ENCODE results near the gene FTCD.
"Not testable (repeated sequence)": the region's sequence is repeated elsewhere in the genome, so short reads cannot be mapped to it uniquely, and the experiment has no call there.

Gene FTCD

GRCh38 chr21:46170436-46171193 is 15.2 kb upstream of the FTCD start:
- DNase-seq, result not testable (repeated sequence)

GRCh38 chr21:46168659-46169386 is 13.4 kb upstream of the FTCD start:
- DNase-seq, result no peak

- no peak for DNase-seq
Observed at GRCh38 chr21:46168238-46168637, 12.9 kb upstream of the FTCD start.

GRCh38 chr21:46165098-46165497 is 9.7 kb upstream of the FTCD start:
- DNase-seq, result no peak

- DNase-seq, result no peak
Observed at GRCh38 chr21:46163380-46163779, 8.0 kb upstream of the FTCD start.

DNA sequence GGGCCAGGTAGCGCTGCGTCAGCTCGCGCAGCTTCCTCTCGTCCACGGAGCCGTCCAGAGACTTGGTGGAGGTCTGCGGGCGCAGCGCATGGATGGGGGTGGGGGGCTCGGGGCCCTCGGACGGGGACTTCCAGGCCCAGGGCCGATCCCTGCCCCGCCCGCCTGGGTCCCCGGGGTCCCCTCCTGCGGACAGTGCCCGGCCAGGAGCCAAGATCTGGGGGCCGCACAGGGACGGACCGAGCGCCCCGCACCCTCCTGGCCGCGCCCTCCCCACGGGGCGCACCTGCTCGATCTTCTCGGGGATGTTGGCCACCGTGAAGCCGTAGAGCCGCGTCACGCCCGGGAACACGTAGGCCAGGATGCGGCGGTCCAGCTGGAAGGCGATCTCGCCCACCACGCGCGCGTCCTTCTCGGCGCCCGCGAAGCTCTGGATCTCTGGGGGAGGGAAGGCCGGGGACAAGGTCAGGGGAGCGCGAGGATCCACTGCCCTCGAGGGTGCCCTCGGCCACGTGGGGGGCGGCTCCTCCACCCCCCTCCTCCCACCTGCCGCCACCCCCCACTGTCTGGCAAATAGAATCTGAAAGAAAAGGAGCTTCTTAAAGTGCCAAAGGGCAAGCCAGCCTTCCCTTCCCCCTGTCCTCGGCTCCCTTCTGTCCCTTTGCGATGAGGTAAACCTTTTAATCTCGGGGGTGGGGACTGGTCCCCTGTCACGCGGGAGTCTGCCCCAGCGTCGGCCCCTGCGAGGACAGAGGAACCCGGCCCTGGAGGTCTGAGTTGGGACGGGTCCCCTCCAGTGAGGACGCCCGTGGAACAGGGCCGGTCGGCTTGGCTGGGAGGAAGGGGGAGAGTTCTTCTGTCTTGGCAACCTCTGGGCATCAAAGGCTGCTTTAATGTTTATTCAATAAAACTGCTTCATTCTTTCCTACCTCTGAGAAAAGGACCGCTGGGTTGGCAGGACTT is 6.5 kb upstream of the FTCD start:
- no peak for DNase-seq

- no peak for DNase-seq
Observed at GRCh38 chr21:46160907-46161632, 5.7 kb upstream of the FTCD start.

GRCh38 chr21:46160657-46160906 is 5.2 kb upstream of the FTCD start:
- no peak for DNase-seq

- DNase-seq, result no peak
Observed at GRCh38 chr21:46159841-46160656, 4.7 kb upstream of the FTCD start.

DNA sequence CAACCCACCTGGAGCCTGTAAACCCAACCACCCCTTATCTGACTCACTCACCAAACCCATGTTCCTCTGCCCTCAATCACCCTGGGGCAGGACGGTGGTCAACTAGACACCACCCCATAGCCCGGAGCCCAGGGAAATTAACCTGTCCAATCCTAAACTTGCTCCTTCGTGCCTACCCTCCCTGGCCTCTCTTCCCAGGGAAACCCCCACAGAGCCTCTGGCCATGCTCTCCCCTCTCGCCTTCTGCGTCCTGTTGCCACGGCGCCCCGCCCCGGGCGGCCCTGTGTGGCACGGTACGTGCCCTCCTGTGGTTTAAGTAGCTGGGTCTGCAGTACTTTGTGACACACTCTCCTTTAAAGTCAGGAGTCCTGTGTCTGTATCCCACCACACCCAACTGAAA is 4.0 kb upstream of the FTCD start:
- no peak for DNase-seq

GRCh38 chr21:46158666-46159300 is 3.4 kb upstream of the FTCD start:
- DNase-seq, result no peak

DNA sequence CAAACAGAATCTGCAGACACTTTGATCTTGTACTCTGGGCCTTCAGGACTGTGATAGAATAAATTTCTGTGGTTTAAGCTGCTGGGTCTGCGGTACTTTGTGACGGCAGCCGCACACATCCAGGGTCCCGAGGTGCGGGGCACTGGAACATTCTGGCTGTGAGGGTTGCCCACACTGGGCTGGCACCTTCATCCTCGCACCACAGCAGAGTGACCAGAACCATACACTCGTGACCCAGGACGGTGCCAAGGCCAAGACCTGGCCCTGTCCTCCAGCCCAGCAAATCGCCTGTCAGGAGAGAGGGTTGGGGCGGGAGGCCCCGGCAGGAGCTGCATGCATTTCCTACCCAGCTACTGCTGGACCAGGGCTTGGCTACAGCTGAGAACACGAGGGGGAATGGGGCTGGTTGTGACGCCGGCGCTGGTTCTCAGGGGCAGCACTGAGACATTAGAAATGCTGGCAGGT is 2.6 kb upstream of the FTCD start:
- DNase-seq, result no peak

DNA sequence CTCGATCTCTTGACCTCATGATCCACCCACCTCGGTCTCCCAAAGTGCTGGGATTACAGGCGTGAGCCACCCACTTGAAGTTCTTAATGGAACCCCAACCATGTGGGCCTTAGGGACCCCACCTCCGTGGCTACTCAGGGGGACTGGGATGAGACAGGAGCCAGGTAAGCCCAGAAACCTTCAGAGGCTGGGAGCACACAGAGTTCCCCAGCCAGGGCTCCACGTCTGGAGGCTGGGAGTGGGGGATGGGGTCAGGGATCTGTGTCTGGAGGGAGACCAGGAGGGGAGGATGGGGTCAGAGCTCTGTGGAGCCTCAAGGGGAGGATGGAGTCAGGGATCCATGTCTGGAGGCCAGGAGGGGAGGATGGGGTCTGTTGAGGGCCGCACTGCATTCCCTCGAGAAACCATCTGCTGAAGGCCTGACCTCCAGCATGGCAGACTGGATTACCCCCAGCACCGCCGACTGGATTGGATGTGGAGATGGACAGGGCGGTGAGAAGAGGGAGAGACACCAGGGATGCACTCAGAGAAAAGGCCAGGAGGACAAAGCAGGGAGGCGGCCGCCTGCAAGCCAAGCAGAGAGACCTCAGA is 2.1 kb upstream of the FTCD start:
- no peak for DNase-seq

DNA sequence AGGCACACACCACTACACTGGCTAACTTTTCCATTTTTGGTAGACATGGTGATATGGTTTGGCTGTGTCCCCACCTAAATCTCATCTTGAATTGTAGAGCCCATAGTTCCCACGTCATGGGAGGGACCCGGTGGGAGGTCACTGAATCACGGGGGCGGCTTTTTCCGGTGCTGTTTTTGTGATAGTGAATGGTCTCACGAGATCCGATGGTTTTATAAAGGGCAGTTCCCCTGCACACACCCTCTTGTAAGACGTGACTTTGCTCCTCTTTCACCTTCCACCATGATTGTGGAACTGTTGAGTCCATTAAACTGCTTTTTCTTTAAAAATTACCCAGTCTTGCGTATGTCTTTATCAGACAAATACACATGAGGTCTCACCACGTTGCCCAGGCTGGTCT is 1.3 kb upstream of the FTCD start:
- DNase-seq, result no peak

DNA sequence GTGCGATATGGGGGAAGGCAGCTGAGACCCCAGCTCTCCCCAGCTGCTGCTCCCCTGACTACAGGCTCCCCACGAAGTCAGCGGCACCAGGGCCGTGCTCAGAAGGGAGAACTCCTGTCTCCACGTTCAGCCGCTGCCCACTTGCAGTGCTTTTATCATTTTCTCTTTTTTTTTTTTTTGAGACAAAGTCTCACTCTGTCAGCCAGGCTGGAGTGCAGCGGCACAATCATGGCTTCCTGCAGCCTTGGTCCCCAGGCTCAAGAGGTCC is 933 bp upstream of the FTCD start:
- no peak for DNase-seq

GRCh38 chr21:46154955-46155513 is 345 bp downstream of the FTCD start:
- DNase-seq, result no peak

- no peak for DNase-seq
Observed at GRCh38 chr21:46154155-46154954, 1.0 kb downstream of the FTCD start.

GRCh38 chr21:46153247-46154154 is 1.9 kb downstream of the FTCD start:
- DNase-seq, result peak; percentile 5

DNA sequence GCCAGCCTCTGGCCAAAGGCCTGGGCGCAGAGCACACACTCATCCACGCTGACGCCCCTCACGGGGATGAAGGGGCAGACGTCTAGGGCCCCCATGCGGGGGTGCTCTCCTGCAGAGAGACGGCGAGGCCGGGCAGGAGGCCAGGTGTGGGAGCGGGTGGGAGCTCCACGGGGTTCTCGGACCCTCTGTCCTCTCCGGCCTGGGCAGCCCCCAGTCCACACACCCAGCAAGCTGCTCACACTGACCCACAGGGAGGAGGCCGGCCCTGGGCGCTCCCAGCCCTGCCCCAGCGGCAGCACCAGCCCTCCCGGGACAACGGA is 2.5 kb downstream of the FTCD start:
- DNase-seq, result no peak

All from inflammatory macrophage treated with lipopolysaccharide for 4 hours (primary cell).